NCI-H1092 treated with DMSO at 0.1 percent for 48 hours (cell line): ENCODE measurements around the gene PKD2.

Experiments used
- DNase-seq: peaks from one replicate; lab custom pipeline; 2025; lab: John Stamatoyannopoulos, UW

PKD2 gene

GRCh38 chr4:88027611-88028608 is 20.5 kb downstream of the PKD2 start:
- no peak for DNase-seq

GRCh38 chr4:88028946-88029345 is 21.5 kb downstream of the PKD2 start:
- DNase-seq = no peak

- no peak for DNase-seq
These were observed 22.1 kb downstream of the PKD2 start for GRCh38 chr4:88029556-88029955.

- DNase-seq = no peak
These were observed 23.3 kb downstream of the PKD2 start for GRCh38 chr4:88030565-88031310.

GRCh38 chr4:88033309-88033708 is 25.9 kb downstream of the PKD2 start:
- DNase-seq = peak; percentile 16

- DNase-seq = no peak
These were observed 27.9 kb downstream of the PKD2 start for GRCh38 chr4:88035292-88035691.

- no peak for DNase-seq
These were observed 30.0 kb downstream of the PKD2 start for GRCh38 chr4:88037447-88037846.

GRCh38 chr4:88037936-88038335 is 30.5 kb downstream of the PKD2 start:
- no peak for DNase-seq

- no peak for DNase-seq
These were observed 33.3 kb downstream of the PKD2 start for GRCh38 chr4:88040707-88041106.

GRCh38 chr4:88041626-88042025 is 34.2 kb downstream of the PKD2 start:
- DNase-seq = no peak

GRCh38 chr4:88043001-88043400 is 35.6 kb downstream of the PKD2 start:
- DNase-seq = no peak

GRCh38 chr4:88043586-88044340 is 36.3 kb downstream of the PKD2 start:
- DNase-seq = no peak

- no peak for DNase-seq
These were observed 37.6 kb downstream of the PKD2 start for GRCh38 chr4:88045021-88045420.

GRCh38 chr4:88054229-88054628 is 46.8 kb downstream of the PKD2 start:
- no peak for DNase-seq

GRCh38 chr4:88054901-88055300 is 47.5 kb downstream of the PKD2 start:
- peak; percentile 1 for DNase-seq

- no peak for DNase-seq
These were observed 50.9 kb downstream of the PKD2 start for GRCh38 chr4:88058295-88058694.

- DNase-seq = no peak
These were observed 52.3 kb downstream of the PKD2 start for GRCh38 chr4:88059766-88060165.

GRCh38 chr4:88060431-88060830 is 53.0 kb downstream of the PKD2 start:
- no peak for DNase-seq

GRCh38 chr4:88062311-88062710 is 54.9 kb downstream of the PKD2 start:
- no peak for DNase-seq

- no peak for DNase-seq
These were observed 55.4 kb downstream of the PKD2 start for GRCh38 chr4:88062843-88063242.

GRCh38 chr4:88063634-88064296 is 56.3 kb downstream of the PKD2 start:
- no peak for DNase-seq

GRCh38 chr4:88064410-88064809 is 57.0 kb downstream of the PKD2 start:
- DNase-seq = no peak
